Measurements from ENCODE around the gene MTRR.
"Not testable (repeated sequence)": the region's sequence is repeated elsewhere in the genome, so short reads cannot be mapped to it uniquely, and the experiment has no call there.

MTRR gene

GRCh38 chr5:7902666-7903625 lies 34.0 kb downstream of the MTRR start:
- DNase-seq, result no peak

GRCh38 chr5:7904170-7904569 lies 35.2 kb downstream of the MTRR start:
- no peak for DNase-seq

DNA sequence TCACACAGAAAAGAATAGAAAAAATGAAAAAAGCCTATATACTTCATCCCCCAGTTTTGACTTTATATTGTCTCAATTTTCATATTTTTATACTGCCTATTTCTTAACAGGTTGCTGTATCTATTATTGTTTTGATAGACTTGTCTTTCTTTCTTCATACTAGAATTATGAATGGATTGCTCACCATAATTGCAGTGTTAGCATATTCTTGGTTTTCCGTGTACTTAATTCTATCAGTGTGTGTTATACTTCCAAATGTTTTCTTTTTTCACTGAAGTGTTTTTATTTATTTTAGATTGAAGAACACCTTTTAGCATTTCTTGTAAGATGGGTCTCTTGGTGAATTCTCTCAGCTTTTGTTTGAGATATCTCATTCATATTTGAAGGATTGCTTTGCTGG lies 38.7 kb downstream of the MTRR start:
- DNase-seq, result no peak

- DNase-seq, result no peak
Measured at GRCh38 chr5:7908317-7908716, 39.4 kb downstream of the MTRR start.

GRCh38 chr5:7910738-7911428 lies 41.9 kb downstream of the MTRR start:
- DNase-seq, result no peak

- DNase-seq, result not testable (repeated sequence)
Measured at GRCh38 chr5:7911429-7911771, 42.5 kb downstream of the MTRR start.

DNA sequence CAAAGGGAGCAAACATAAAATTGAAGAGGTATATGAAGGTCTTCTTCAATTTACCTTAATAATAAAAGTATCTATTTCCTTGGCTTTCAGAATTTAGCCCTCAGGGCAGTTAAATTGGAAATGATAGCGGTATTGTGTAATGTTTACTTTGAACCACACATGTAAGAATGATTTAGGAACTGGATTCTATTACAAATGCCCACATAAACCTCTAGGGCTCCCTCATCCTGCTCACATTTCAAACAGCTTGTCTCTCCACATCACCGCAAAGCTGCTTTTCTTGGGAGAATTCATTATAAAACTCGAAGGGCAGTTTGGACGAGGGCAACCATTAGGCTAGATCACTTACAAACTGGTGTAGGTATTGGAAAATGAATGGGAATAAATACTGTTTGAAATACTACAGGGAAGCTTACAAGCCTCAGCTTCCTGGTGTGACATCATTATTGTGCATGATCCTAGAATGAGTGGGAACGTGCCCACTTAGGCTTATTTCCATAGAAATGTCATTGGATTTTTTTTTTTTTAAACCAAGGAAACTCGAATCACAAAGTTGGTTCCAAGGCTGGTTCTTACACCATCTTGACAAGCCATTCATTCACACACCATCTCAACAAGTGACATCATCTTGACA lies 47.3 kb downstream of the MTRR start:
- no peak for DNase-seq

DNA sequence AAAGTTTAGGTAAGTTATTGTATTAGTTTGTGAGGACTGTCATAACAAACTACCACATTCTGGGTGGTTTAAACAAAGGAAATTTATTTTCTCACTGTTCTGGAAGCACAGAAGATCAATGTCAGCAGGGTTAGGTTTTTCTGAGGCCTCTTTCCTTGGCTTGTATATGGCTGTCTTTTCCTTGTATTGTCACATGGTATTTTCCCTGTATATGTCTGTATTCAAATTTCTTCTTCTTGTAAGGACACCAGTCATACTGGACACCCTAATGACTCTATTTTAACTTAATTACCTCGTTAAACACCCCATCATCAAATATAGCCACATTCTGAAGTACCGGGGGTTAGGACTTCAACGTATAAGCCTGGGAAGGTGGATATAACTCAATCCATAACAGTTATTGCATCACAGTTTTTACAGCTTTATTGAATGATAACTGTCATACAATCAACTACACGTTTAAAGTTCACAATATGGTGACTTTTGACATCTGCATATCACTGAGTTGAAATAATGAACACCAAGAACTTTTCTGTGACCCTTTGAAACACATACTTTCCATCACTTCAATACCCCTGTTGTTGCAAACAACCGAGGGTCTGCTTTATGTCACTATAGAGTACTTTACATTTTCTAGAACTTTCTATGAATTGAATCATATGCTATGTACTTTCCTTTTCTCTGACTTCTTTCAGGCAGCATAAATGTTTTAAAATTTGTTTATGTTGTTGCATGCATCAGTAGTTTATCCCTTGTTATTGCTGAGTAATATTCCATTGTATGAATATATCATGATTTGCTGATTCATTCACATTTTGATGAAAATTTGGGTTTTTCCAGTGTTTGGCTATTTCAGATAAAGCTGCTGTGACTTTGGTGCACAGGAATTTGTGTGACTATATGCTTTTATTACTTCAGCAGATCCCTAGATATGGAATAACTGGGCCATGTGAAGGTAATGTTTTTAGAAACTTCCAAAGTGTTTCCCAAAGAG lies 48.5 kb downstream of the MTRR start:
- DNase-seq, result no peak

- DNase-seq, result no peak
Measured at GRCh38 chr5:7925961-7926695, 57.2 kb downstream of the MTRR start.

DNA sequence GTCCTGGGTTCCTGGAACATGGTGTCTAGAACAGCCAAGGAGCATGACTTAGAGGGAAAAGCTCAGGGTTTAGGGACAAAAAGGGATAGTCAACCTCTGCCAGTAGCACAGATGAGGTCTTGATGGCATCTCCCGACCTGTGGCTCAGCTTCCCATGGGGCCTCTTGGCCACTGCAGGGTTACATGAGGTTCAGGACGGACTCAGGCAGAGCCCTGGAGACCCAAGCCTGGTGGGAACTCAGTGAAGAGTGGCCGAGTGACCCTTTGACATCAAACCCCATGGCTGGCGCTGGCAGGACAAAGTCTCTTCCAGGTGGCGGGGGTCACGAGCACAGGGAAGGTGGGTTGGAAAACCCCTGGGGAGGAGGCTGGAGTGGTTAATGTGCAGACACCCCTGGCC lies 57.8 kb downstream of the MTRR start:
- DNase-seq, result no peak

GRCh38 chr5:7927466-7928375 lies 58.8 kb downstream of the MTRR start:
- DNase-seq, result peak; percentile 41 to 53

DNA sequence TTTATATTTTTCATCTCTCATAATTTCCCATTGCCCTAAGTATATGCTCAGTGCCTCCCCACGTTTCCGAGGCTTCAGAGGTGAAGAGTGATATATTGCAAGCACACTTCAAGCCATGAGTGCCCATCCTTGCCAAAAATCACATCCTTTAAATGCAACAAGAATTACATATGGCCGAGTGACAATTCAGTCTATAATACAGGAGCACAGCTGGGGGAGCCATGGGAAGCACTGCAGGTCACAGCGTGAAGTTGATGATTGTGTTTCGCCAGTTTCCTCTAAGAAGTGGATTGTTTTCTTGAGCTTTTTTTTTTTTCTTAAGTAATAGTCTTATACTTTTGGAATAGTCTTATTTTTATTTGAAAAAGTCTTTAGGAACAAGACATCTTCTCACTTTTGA lies 61.1 kb downstream of the MTRR start:
- DNase-seq, result no peak

GRCh38 chr5:7941692-7942091 lies 72.7 kb downstream of the MTRR start:
- no peak for DNase-seq

DNA sequence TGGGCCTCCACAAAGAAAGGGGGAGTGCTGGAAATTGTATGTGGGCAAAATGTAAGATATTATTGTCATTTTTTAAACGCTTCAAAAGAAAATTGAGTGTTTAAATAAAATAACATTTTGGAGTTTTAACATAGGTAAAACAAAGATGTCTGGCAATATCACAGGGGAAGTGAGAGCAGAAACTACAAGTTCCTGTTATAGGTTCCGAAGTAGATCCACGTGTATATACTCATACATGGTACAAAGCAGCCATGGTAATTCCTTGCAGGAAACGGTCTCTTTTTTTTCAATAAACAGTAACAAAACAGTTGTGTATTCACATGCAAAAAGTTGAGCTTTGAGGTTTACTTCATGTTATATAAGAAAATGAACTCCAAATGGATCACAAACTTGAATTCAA lies 78.4 kb downstream of the MTRR start:
- DNase-seq, result no peak
